ENCODE data around the gene BST2. TPM values are rescaled to one million over a fixed set of nuclear protein-coding genes. Genes with fewer than 3 reads are reported as not detected.
A peak's percentile ranks its signal among the peaks of the same experiment; 100 is the strongest.

BST2 gene
- total RNA-seq, 2 donors from 2014 or later, result 36.7 to 38.1 TPM

- Mint-ChIP-seq H3K27me3 (no peaks in the 10 kb centered on the region), H3K36me3 (ENCODE audit: low read depth) (peaks cover 3% of the 10 kb centered on the region), H3K4me1 (peaks cover 38% of the 10 kb centered on the region), H3K4me3 (peak overlapping the region; percentile 94), H3K27ac (peak overlapping the region; percentile 96)
- no peaks in the 10 kb centered on the region for H3K9me3 ChIP-seq (ENCODE audit: control insufficient read depth, low read length, poor library complexity, severe bottlenecking)
- no peak for DNase-seq
- no peak for ATAC-seq
These were observed 1.4 kb upstream of the BST2 start for GRCh38 chr19:17406887-17407196.

- DNase-seq, result no peak
- Mint-ChIP-seq H3K27ac (peak overlapping the region; percentile 96), H3K27me3 (no peaks in the 10 kb centered on the region), H3K4me3 (peak overlapping the region; percentile 94), H3K4me1 (peaks cover 38% of the 10 kb centered on the region), H3K36me3 (ENCODE audit: low read depth) (peaks cover 6% of the 10 kb centered on the region)
- H3K9me3 ChIP-seq (ENCODE audit: control insufficient read depth, low read length, poor library complexity, severe bottlenecking), result no peaks in the 10 kb centered on the region
- ATAC-seq, result peak; percentile 16
These were observed 836 bp upstream of the BST2 start for GRCh38 chr19:17406046-17406886.

- Mint-ChIP-seq H3K27ac (peak overlapping the region; percentile 96), H3K36me3 (ENCODE audit: low read depth) (peaks cover 6% of the 10 kb centered on the region), H3K4me1 (peaks cover 38% of the 10 kb centered on the region), H3K27me3 (no peaks in the 10 kb centered on the region), H3K4me3 (peak overlapping the region; percentile 94)
- no peaks in the 10 kb centered on the region for H3K9me3 ChIP-seq (ENCODE audit: control insufficient read depth, low read length, poor library complexity, severe bottlenecking)
- DNase-seq, result no peak
- no peak for ATAC-seq
These were observed 695 bp downstream of the BST2 start for GRCh38 chr19:17404621-17405249.

GRCh38 chr19:17404015-17404414, 1.4 kb downstream of the BST2 start:
- DNase-seq, result no peak
- Mint-ChIP-seq H3K4me1 (peaks cover 36% of the 10 kb centered on the region), H3K27ac (peak overlapping the region; percentile 96)

GRCh38 chr19:17402982-17403855, 2.2 kb downstream of the BST2 start:
- Mint-ChIP-seq H3K36me3 (ENCODE audit: low read depth) (peaks cover 6% of the 10 kb centered on the region), H3K27ac (peak overlapping the region; percentile 96), H3K27me3 (no peaks in the 10 kb centered on the region), H3K4me1 (peaks cover 36% of the 10 kb centered on the region), H3K4me3 (peak overlapping the region; percentile 94)
- DNase-seq (peak in 2 of 3 donors; percentile 42), ATAC-seq (peak; percentile 56)
- H3K9me3 ChIP-seq (ENCODE audit: control insufficient read depth, low read length, poor library complexity, severe bottlenecking), result no peaks in the 10 kb centered on the region

More at GRCh38 chr19:17404015-17404414, 1.4 kb downstream of the BST2 start:
- ATAC-seq, result no peak
- Mint-ChIP-seq H3K4me3 (peak overlapping the region; percentile 94), H3K36me3 (ENCODE audit: low read depth) (peaks cover 6% of the 10 kb centered on the region), H3K27me3 (no peaks in the 10 kb centered on the region)
- H3K9me3 ChIP-seq (ENCODE audit: control insufficient read depth, low read length, poor library complexity, severe bottlenecking), result no peaks in the 10 kb centered on the region

- H3K27ac Mint-ChIP-seq, result no peak overlapping the region
- peaks cover 2% of the 10 kb centered on the region for H3K36me3 Mint-ChIP-seq (ENCODE audit: low read depth)
- no peaks in the 10 kb centered on the region for H3K27me3 Mint-ChIP-seq
These were observed 3.8 kb downstream of the BST2 start for GRCh38 chr19:17401628-17402027.

GRCh38 chr19:17398902-17399527, 6.4 kb downstream of the BST2 start:
- H3K4me1 Mint-ChIP-seq, result peaks cover 17% of the 10 kb centered on the region
- H3K9me3 ChIP-seq (ENCODE audit: control insufficient read depth, low read length, poor library complexity, severe bottlenecking), result no peaks in the 10 kb centered on the region
- no peak overlapping the region for H3K4me3 Mint-ChIP-seq
- no peak for DNase-seq
- peaks cover 2% of the 10 kb centered on the region for H3K36me3 Mint-ChIP-seq (ENCODE audit: low read depth)
- ATAC-seq, result no peak
- no peaks in the 10 kb centered on the region for H3K27me3 Mint-ChIP-seq
- H3K27ac Mint-ChIP-seq, result peak overlapping the region; percentile 14

More at GRCh38 chr19:17401628-17402027, 3.8 kb downstream of the BST2 start:
- Mint-ChIP-seq H3K4me1 (peaks cover 27% of the 10 kb centered on the region), H3K4me3 (no peak overlapping the region)
- no peaks in the 10 kb centered on the region for H3K9me3 ChIP-seq (ENCODE audit: control insufficient read depth, low read length, poor library complexity, severe bottlenecking)
- DNase-seq, result no peak
- ATAC-seq, result no peak

GRCh38 chr19:17394891-17395415, 10.5 kb downstream of the BST2 start:
- H3K27me3 Mint-ChIP-seq, result no peaks in the 10 kb centered on the region
- ATAC-seq, result no peak
- peak overlapping the region; percentile 73 for H3K4me3 Mint-ChIP-seq
- DNase-seq, result no peak
- no peak overlapping the region for H3K27ac Mint-ChIP-seq
- no peaks in the 10 kb centered on the region for H3K9me3 ChIP-seq (ENCODE audit: control insufficient read depth, low read length, poor library complexity, severe bottlenecking)
- peaks cover 12% of the 10 kb centered on the region for H3K4me1 Mint-ChIP-seq
- H3K36me3 Mint-ChIP-seq (ENCODE audit: low read depth), result no peaks in the 10 kb centered on the region

GRCh38 chr19:17393914-17394313, 11.5 kb downstream of the BST2 start, which contains the start of gene CCDC194:
Gene CCDC194, minus strand, starts transcription at chr19:17394196. Its CDS starts 38 bp downstream, at chr19:17394158.
- ATAC-seq (no peak), DNase-seq (no peak)
- peaks cover 12% of the 10 kb centered on the region for H3K4me1 Mint-ChIP-seq
- no peak within 1 kb of the TSS for H3K27ac Mint-ChIP-seq
- H3K9me3 ChIP-seq (ENCODE audit: control insufficient read depth, low read length, poor library complexity, severe bottlenecking), result no peaks in the 10 kb centered on the region
- no peaks in the 10 kb centered on the region for H3K27me3 Mint-ChIP-seq
- H3K4me3 Mint-ChIP-seq, result peak within 1 kb of the TSS; percentile 73
- no peaks in the 10 kb centered on the region for H3K36me3 Mint-ChIP-seq (ENCODE audit: low read depth)

GRCh38 chr19:17393002-17393401, 12.4 kb downstream of the BST2 start:
- Mint-ChIP-seq H3K27me3 (no peaks in the 10 kb centered on the region), H3K27ac (no peak overlapping the region), H3K4me3 (no peak overlapping the region), H3K36me3 (ENCODE audit: low read depth) (no peaks in the 10 kb centered on the region), H3K4me1 (peaks cover 12% of the 10 kb centered on the region)
- DNase-seq, result no peak
- H3K9me3 ChIP-seq (ENCODE audit: control insufficient read depth, low read length, poor library complexity, severe bottlenecking), result no peaks in the 10 kb centered on the region
- ATAC-seq, result no peak

- peak overlapping the region; percentile 97 for H3K4me3 Mint-ChIP-seq
- H3K27me3 Mint-ChIP-seq, result no peaks in the 10 kb centered on the region
- H3K27ac Mint-ChIP-seq, result no peak overlapping the region
- peaks cover 12% of the 10 kb centered on the region for H3K4me1 Mint-ChIP-seq
- ATAC-seq (peak; percentile 35), DNase-seq (no peak)
- H3K36me3 Mint-ChIP-seq (ENCODE audit: low read depth), result no peaks in the 10 kb centered on the region
- no peaks in the 10 kb centered on the region for H3K9me3 ChIP-seq (ENCODE audit: control insufficient read depth, low read length, poor library complexity, severe bottlenecking)
These were observed 13.9 kb downstream of the BST2 start for GRCh38 chr19:17391371-17392151.
